Neural progenitor cell (in vitro differentiated cells): ENCODE results near the gene GPD2.

Source experiments
- EZH2 ChIP-seq: fragments of 200-600 bp; sonication (generic); IDR thresholded peaks from 2 replicates; pipeline ENCODE4 v1.6.1; 2017; ENCODE audit warnings: antibody characterized with exemption, mild to moderate bottlenecking, moderate library complexity
- EZH2phosphoT487 ChIP-seq: fragments of 200-600 bp; sonication (generic); IDR thresholded peaks from 2 replicates; pipeline ENCODE4 v1.6.1; 2017; ENCODE audit warnings: antibody characterized with exemption
- TF ChIP-seq, protein P1 (sequence below): fragments of 200-600 bp; sonication (generic); IDR thresholded peaks from 2 replicates; pipeline ENCODE4 v1.5.1; 2017; ENCODE audit warnings: antibody characterized with exemption, mild to moderate bottlenecking

- TF ChIP-seq, protein P1, sequence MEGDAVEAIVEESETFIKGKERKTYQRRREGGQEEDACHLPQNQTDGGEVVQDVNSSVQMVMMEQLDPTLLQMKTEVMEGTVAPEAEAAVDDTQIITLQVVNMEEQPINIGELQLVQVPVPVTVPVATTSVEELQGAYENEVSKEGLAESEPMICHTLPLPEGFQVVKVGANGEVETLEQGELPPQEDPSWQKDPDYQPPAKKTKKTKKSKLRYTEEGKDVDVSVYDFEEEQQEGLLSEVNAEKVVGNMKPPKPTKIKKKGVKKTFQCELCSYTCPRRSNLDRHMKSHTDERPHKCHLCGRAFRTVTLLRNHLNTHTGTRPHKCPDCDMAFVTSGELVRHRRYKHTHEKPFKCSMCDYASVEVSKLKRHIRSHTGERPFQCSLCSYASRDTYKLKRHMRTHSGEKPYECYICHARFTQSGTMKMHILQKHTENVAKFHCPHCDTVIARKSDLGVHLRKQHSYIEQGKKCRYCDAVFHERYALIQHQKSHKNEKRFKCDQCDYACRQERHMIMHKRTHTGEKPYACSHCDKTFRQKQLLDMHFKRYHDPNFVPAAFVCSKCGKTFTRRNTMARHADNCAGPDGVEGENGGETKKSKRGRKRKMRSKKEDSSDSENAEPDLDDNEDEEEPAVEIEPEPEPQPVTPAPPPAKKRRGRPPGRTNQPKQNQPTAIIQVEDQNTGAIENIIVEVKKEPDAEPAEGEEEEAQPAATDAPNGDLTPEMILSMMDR, result no peak
- TF ChIP-seq EZH2, result no peak
- TF ChIP-seq EZH2phosphoT487, result no peak
Observed at GRCh38 chr2:156540706-156541105, 104.5 kb downstream of the GPD2 start.
